HEK293 (cell line): Measurements from ENCODE around the gene SERPINB8.

Experiments used
- CTCF ChIA-PET: fragments of 350-600 bp; formaldehyde crosslinking; extraction: SDS; loops from one replicate; lab custom pipeline; 2021; ENCODE audit warnings: antibody characterized with exemption; lab: Yijun Ruan, JAX
- POLR2A ChIA-PET: fragments of 300-600 bp; formaldehyde crosslinking; extraction: SDS; loops from one replicate; lab custom pipeline; 2020; ENCODE audit warnings: antibody characterized with exemption, inconsistent platforms; lab: Yijun Ruan, JAX
- H3K27ac ChIP-seq: fragments of 200-500 bp; sonication (Bioruptor generic); 2 replicates; pipeline ENCODE4 v1.5.1; 2014; ENCODE audit warnings: low read depth, low read length, control low read depth, inconsistent platforms; ENCODE audit errors: extremely low read depth
- H3K36me3 ChIP-seq, 2 experiments: fragments of 200-500 bp in 1 of 2; sonication (Bioruptor generic) in 1 of 2; 1 replicate in 1 of 2; 2 replicates in 1 of 2; pipeline ENCODE4 v1.5.1; 2014 to 2017; ENCODE audit warnings: inconsistent platforms in 2 of 2, low read length in 2 of 2; ENCODE audit not compliant: control insufficient read depth in 2 of 2, insufficient read depth in 1 of 2
- H3K4me1 ChIP-seq: fragments of 200-500 bp; sonication (Bioruptor generic); 2 replicates; pipeline ENCODE4 v1.5.1; 2014; ENCODE audit warnings: mild to moderate bottlenecking, low read length, inconsistent platforms; ENCODE audit not compliant: control insufficient read depth, insufficient read depth
- H3K4me3 ChIP-seq: 2 replicates; pipeline ENCODE4 v1.5.1; 2011; ENCODE audit warnings: low read depth, mild to moderate bottlenecking, control low read depth, low read length, moderate library complexity
- H3K9me3 ChIP-seq: fragments of 200-500 bp; sonication (Bioruptor generic); 2 replicates; pipeline ENCODE4 v1.5.1; 2014; ENCODE audit warnings: low read depth, low read length, inconsistent platforms; ENCODE audit not compliant: control insufficient read depth, insufficient read depth
- CTCF ChIP-seq: fragments of 450-650 bp; formaldehyde crosslinking; IDR thresholded peaks from 2 replicates; pipeline ENCODE4 v1.5.1; 2016; ENCODE audit warnings: missing biosample characterization, missing genetic modification characterization
- GLIS2 ChIP-seq: fragments of 450-650 bp; formaldehyde crosslinking; IDR thresholded peaks from 2 replicates; pipeline ENCODE4 v1.5.1; 2016; ENCODE audit warnings: missing biosample characterization, missing genetic modification characterization
- PRDM10 ChIP-seq: fragments of 450-650 bp; formaldehyde crosslinking; IDR thresholded peaks from 2 replicates; pipeline ENCODE4 v1.5.1; 2016; ENCODE audit warnings: missing biosample characterization, missing genetic modification characterization
- SP7 ChIP-seq: fragments of 450-650 bp; formaldehyde crosslinking; IDR thresholded peaks from 2 replicates; pipeline ENCODE4 v1.5.1; 2016; ENCODE audit warnings: missing biosample characterization, missing genetic modification characterization
- WT1 ChIP-seq: fragments of 450-650 bp; formaldehyde crosslinking; IDR thresholded peaks from 2 replicates; pipeline ENCODE4 v1.5.1; 2016; ENCODE audit warnings: missing biosample characterization, missing genetic modification characterization
- ZBTB11 ChIP-seq: fragments of 450-650 bp; formaldehyde crosslinking; conservative IDR thresholded peaks from 2 replicates; pipeline ENCODE4 v1.5.1; 2016; ENCODE audit warnings: low read depth, missing biosample characterization, missing genetic modification characterization
- ZBTB20 ChIP-seq: fragments of 450-650 bp; formaldehyde crosslinking; IDR thresholded peaks from 2 replicates; pipeline ENCODE4 v1.5.1; 2016; ENCODE audit warnings: missing biosample characterization, missing genetic modification characterization
- ZBTB26 ChIP-seq: fragments of 450-650 bp; formaldehyde crosslinking; optimal IDR thresholded peaks from 2 replicates; pipeline ENCODE3; 2016; ENCODE audit warnings: missing biosample characterization, mild to moderate bottlenecking, missing genetic modification characterization
- ZNF335 ChIP-seq: fragments of 450-650 bp; formaldehyde crosslinking; conservative IDR thresholded peaks from 2 replicates; pipeline ENCODE4 v1.5.1; 2016; ENCODE audit warnings: missing biosample characterization, missing genetic modification characterization
- ZNF544 ChIP-seq: fragments of 450-650 bp; formaldehyde crosslinking; IDR thresholded peaks from 2 replicates; pipeline ENCODE4 v1.5.0; 2017; ENCODE audit warnings: missing biosample characterization, missing genetic modification characterization
- ZNF555 ChIP-seq: fragments of 450-650 bp; formaldehyde crosslinking; conservative IDR thresholded peaks from 2 replicates; pipeline ENCODE4 v1.5.1; 2017; ENCODE audit warnings: missing biosample characterization, mild to moderate bottlenecking, missing genetic modification characterization, inconsistent platforms
- ZNF654 ChIP-seq: fragments of 450-650 bp; formaldehyde crosslinking; IDR thresholded peaks from 2 replicates; pipeline ENCODE4 v1.5.1; 2016; ENCODE audit warnings: low read depth, missing biosample characterization, missing genetic modification characterization
- ZNF777 ChIP-seq: fragments of 450-650 bp; formaldehyde crosslinking; IDR thresholded peaks from 2 replicates; pipeline ENCODE4 v1.5.1; 2017; ENCODE audit warnings: missing biosample characterization, missing genetic modification characterization, borderline replicate concordance
- ZSCAN18 ChIP-seq: fragments of 450-650 bp; formaldehyde crosslinking; IDR thresholded peaks from 2 replicates; pipeline ENCODE4 v1.5.1; 2016; ENCODE audit warnings: missing biosample characterization, missing genetic modification characterization
- ZXDB ChIP-seq: fragments of 450-650 bp; formaldehyde crosslinking; IDR thresholded peaks from 2 replicates; pipeline ENCODE4 v1.5.1; 2016; ENCODE audit warnings: missing biosample characterization, missing genetic modification characterization

SERPINB8 gene

GRCh38 chr18:63936156-63936931 is 33.5 kb upstream of the SERPINB8 start:
- H3K4me3 ChIP-seq = peak overlapping the region; percentile 35
- no peak overlapping the region for H3K27ac ChIP-seq
- no peaks in the 10 kb centered on the region for H3K36me3 ChIP-seq
- ChIA-PET POLR2A (interaction anchor here (1.2 kb wide), 1 partner anchor 34 kb away, joined by 3 read pairs; no protein-coding TSS in a partner anchor), CTCF (interaction anchor here (0.5 to 3.1 kb wide), 43 partner anchors 9 to 872 kb away, joined by 3 to 20 read pairs (median 4); partner anchors contain the start of genes HMSD and SERPINB10)
- H3K4me1 ChIP-seq = no peaks in the 10 kb centered on the region
- TF ChIP-seq ZSCAN18 = no peak
- no peak for TF ChIP-seq ZNF544 (tag by site-specific recombination)
- TF ChIP-seq GLIS2 = peak; percentile 40; the same call in 1 of the 2 replicates
- peak; percentile 26; the same call in 1 of the 2 replicates for TF ChIP-seq ZBTB11 (tag by site-specific recombination)
- 0 out of 2 replicates have a peak, but pooled peaks have one; percentile 66 for TF ChIP-seq ZNF777 (tag by site-specific recombination)
- TF ChIP-seq ZBTB26 (tag by site-specific recombination) = peak; percentile 31
- no peak for TF ChIP-seq WT1 (tag by site-specific recombination)
- TF ChIP-seq ZNF555 = no peak
- peak; percentile 45 for TF ChIP-seq ZNF654 (tag by site-specific recombination)
- TF ChIP-seq PRDM10 (tag by site-specific recombination) = 0 out of 2 replicates have a peak, but pooled peaks have one; percentile 14
- TF ChIP-seq ZBTB20 (tag by site-specific recombination) = 0 out of 2 replicates have a peak, but pooled peaks have one; percentile 30
- TF ChIP-seq CTCF (tag by site-specific recombination) = peak; percentile 68; the same call in 1 of the 2 replicates
- TF ChIP-seq SP7 = 0 out of 2 replicates have a peak, but pooled peaks have one; percentile 12
- TF ChIP-seq ZXDB (tag by site-specific recombination) = 0 out of 2 replicates have a peak, but pooled peaks have one; percentile 16
- TF ChIP-seq ZNF335 (tag by site-specific recombination) = peak; percentile 16; the same call in 1 of the 2 replicates
- H3K9me3 ChIP-seq = no peaks in the 10 kb centered on the region
